Mesenchymal stem cell (in vitro differentiated cells and primary cell): ENCODE results near the gene CENPE.

Source experiments
- DNase-seq: peaks from one replicate; pipeline ENCODE4 v3.0.0-alpha.2; 2013
- H2AFZ ChIP-seq: one replicate; pipeline ENCODE4 v1.6.1; 2013; ENCODE audit warnings: low read depth, mild to moderate bottlenecking, control low read depth, inconsistent platforms, low read length, moderate library complexity
- H2AK5ac ChIP-seq: 2 replicates; pipeline ENCODE4 v1.6.1; 2013; ENCODE audit warnings: low read length, moderate library complexity, mild to moderate bottlenecking, inconsistent platforms; ENCODE audit not compliant: severe bottlenecking
- H2BK120ac ChIP-seq: one replicate; pipeline ENCODE4 v1.6.1; 2013; ENCODE audit warnings: low read depth, mild to moderate bottlenecking, inconsistent platforms, low read length, moderate library complexity
- H2BK12ac ChIP-seq, 2 experiments: one replicate each; pipeline ENCODE4 v1.6.1; 2013; ENCODE audit warnings: inconsistent platforms in 2 of 2, low read length in 2 of 2, mild to moderate bottlenecking in 2 of 2, moderate library complexity in 2 of 2, control low read depth in 1 of 2
- H2BK15ac ChIP-seq: one replicate; pipeline ENCODE4 v1.6.1; 2013; ENCODE audit warnings: mild to moderate bottlenecking, low read depth, inconsistent platforms; ENCODE audit not compliant: poor library complexity, severe bottlenecking
- H2BK5ac ChIP-seq: 2 replicates; pipeline ENCODE4 v1.6.1; 2013; ENCODE audit warnings: low read depth, mild to moderate bottlenecking, low read length, control low read depth, inconsistent platforms; ENCODE audit not compliant: poor library complexity, severe bottlenecking
- H3K14ac ChIP-seq, 2 experiments: one replicate each; pipeline ENCODE4 v1.6.1; 2013; ENCODE audit warnings: inconsistent platforms in 2 of 2, low read length in 2 of 2, control low read depth in 1 of 2, mild to moderate bottlenecking in 1 of 2, moderate library complexity in 1 of 2
- H3K18ac ChIP-seq, 2 experiments: one replicate each; pipeline ENCODE4 v1.6.1; 2013; ENCODE audit warnings: inconsistent platforms in 2 of 2, low read length in 2 of 2, control low read depth in 1 of 2, low read depth in 1 of 2, mild to moderate bottlenecking in 1 of 2
- H3K23ac ChIP-seq, 2 experiments: one replicate each; pipeline ENCODE4 v1.6.1; 2013; ENCODE audit warnings: inconsistent platforms in 2 of 2, low read length in 2 of 2, mild to moderate bottlenecking in 2 of 2, moderate library complexity in 2 of 2, control low read depth in 1 of 2
- H3K27ac ChIP-seq: 2 replicates; pipeline ENCODE4 v1.5.1; 2013; ENCODE audit warnings: mild to moderate bottlenecking, moderate library complexity, low read length, control low read depth, inconsistent platforms; ENCODE audit not compliant: poor library complexity, severe bottlenecking
- H3K27me3 ChIP-seq, 2 experiments: 2 replicates each; pipeline versions ENCODE4 v1.6.1 to v1.7.0; 2013; ENCODE audit warnings: low read length in 2 of 2, mild to moderate bottlenecking in 2 of 2, moderate library complexity in 2 of 2, control low read depth in 1 of 2, inconsistent platforms in 1 of 2; ENCODE audit not compliant: control insufficient read depth in 1 of 2, insufficient read depth in 1 of 2
- H3K36me3 ChIP-seq, 2 experiments: 2 replicates each; pipeline versions ENCODE4 v1.6.1 to v1.7.0; 2013; ENCODE audit warnings: low read length in 2 of 2, control low read depth in 1 of 2, inconsistent platforms in 1 of 2, low read depth in 1 of 2, mild to moderate bottlenecking in 1 of 2; ENCODE audit not compliant: insufficient read depth in 2 of 2, control insufficient read depth in 1 of 2
- H3K4ac ChIP-seq, 2 experiments: one replicate each; pipeline ENCODE4 v1.6.1; 2013; ENCODE audit warnings: inconsistent platforms in 2 of 2, low read length in 2 of 2, mild to moderate bottlenecking in 2 of 2, moderate library complexity in 2 of 2, control low read depth in 1 of 2, low read depth in 1 of 2
- H3K4me1 ChIP-seq: 2 replicates; pipeline ENCODE4 v1.6.1; 2013; ENCODE audit warnings: low read depth, low read length, control low read depth; ENCODE audit not compliant: control insufficient read depth, insufficient read depth
- H3K4me2 ChIP-seq: 2 replicates; pipeline ENCODE4 v1.6.1; 2013; ENCODE audit warnings: low read length, mild to moderate bottlenecking, inconsistent platforms; ENCODE audit not compliant: poor library complexity, severe bottlenecking
- H3K4me3 ChIP-seq, 2 experiments: 2 replicates each; pipeline versions ENCODE4 v1.5.1 to v1.7.0; 2013; ENCODE audit warnings: low read length in 2 of 2, mild to moderate bottlenecking in 2 of 2, control low read depth in 1 of 2, low read depth in 1 of 2; ENCODE audit not compliant: insufficient read depth in 1 of 2
- H3K79me1 ChIP-seq: replicated peaks from 2 replicates; pipeline ENCODE4 v1.6.1; 2013; ENCODE audit warnings: mild to moderate bottlenecking, control low read depth, low read length, inconsistent platforms; ENCODE audit not compliant: poor library complexity, severe bottlenecking
- H3K9ac ChIP-seq: 2 replicates; pipeline ENCODE4 v1.7.0; 2013; ENCODE audit warnings: mild to moderate bottlenecking, low read length, moderate library complexity
- H3K9me3 ChIP-seq: 2 replicates; pipeline ENCODE4 v1.7.0; 2013; ENCODE audit warnings: mild to moderate bottlenecking, low read length; ENCODE audit not compliant: control insufficient read depth
- H4K8ac ChIP-seq: one replicate; pipeline ENCODE4 v1.6.1; 2013; ENCODE audit warnings: inconsistent platforms, mild to moderate bottlenecking, low read length, moderate library complexity
- H4K91ac ChIP-seq: one replicate; pipeline ENCODE4 v1.6.1; 2013; ENCODE audit warnings: mild to moderate bottlenecking, low read length, inconsistent platforms
- WGBS: methylation state at CpG from one replicate; pipeline ENCODE4 v1.1.7; 2013; ENCODE audit warnings: mixed read lengths; 5-methylcytosine and 5-hydroxymethylcytosine counted together

CENPE gene

DNA sequence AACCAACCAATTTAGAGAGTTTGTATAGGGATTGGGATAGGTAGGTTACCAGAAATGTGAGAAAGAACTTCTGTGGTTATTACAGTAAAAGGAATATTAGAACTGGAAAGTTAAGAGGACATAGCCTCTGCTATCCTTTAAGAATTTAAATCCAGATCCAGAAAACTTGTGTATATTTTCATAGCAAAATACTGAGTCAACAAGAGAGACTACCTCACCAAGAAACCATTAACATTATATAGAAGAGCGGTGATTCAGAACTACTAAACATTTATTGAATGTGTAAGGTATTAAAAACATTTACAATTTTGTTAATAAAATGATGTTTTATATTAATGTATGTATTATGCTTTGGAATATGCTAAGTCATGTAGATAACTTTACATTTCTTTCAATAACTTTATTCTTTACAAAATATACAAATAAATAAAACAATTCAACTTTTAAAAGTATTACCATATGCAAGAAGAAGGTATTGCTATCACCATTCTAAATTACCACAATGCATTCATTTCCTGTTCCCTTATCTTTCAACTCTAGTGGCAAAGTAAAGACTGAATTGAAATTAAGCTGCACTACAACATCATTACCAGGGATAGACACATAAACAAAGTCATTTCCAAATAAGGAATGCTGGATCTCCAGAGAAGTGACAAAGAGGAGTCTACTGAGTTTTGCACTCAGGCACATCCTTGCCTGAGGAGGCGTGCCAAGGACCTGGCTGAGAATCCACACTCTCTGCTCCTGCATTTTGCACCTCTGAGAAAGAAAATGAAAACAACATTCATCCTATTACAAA, 92.4 kb downstream of the CENPE start:
- WGBS: 100% methylated on average over 1 of the region's 2 CpGs
- Histone ChIP-seq H2BK5ac (no peak overlapping the region), H3K27ac (no peak overlapping the region), H3K14ac (no peak overlapping the region), H3K4me2 (no peak overlapping the region), H2BK15ac (no peak overlapping the region), H3K36me3 (peaks cover 0 to 12% of the 10 kb centered on the region in 2 experiments), H3K4me3 (no peak overlapping the region), H2BK120ac (no peak overlapping the region), H3K18ac (no peak overlapping the region), H3K9ac (no peak overlapping the region), H4K8ac (no peak overlapping the region), H3K23ac (no peak overlapping the region), H4K91ac (no peak overlapping the region), H3K4ac (no peak overlapping the region), H2BK12ac (no peak overlapping the region), H2AK5ac (no peak overlapping the region), H3K4me1 (peaks cover 1% of the 10 kb centered on the region), H2AFZ (no peak overlapping the region), H3K27me3 (no peaks in the 10 kb centered on the region), H3K79me1 (no peaks in the 10 kb centered on the region), H3K9me3 (no peaks in the 10 kb centered on the region)
- peak; percentile 22 for DNase-seq

DNA sequence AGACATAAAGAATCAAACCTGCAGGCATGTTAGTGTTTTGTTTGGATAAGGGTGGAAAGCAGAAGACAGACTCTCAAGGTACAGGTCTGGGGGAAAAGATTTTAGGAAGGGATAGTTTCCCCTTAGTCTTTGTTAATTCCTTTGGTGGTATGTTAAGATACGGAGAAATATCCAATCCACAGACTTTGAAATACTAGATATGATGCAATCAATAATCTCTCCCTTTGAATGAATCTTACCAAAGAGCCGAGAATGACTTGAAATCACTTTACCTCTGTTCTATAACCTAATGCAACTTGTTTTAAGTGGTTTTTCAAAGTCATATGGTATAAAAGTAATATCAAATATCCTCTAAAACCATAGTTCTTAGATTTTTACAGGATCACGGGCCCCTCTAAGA, 93.3 kb downstream of the CENPE start:
- Histone ChIP-seq H2BK15ac (no peak overlapping the region), H2AK5ac (no peak overlapping the region), H4K91ac (no peak overlapping the region), H3K4me3 (no peak overlapping the region), H3K36me3 (peaks cover 0 to 12% of the 10 kb centered on the region in 2 experiments), H3K27me3 (no peaks in the 10 kb centered on the region), H2BK5ac (no peak overlapping the region), H3K23ac (no peak overlapping the region), H3K18ac (no peak overlapping the region), H3K4ac (no peak overlapping the region), H3K79me1 (no peaks in the 10 kb centered on the region), H3K4me1 (peaks cover 2% of the 10 kb centered on the region), H3K14ac (no peak overlapping the region), H2AFZ (no peak overlapping the region), H2BK120ac (no peak overlapping the region), H4K8ac (no peak overlapping the region), H3K9me3 (no peaks in the 10 kb centered on the region), H3K9ac (no peak overlapping the region), H3K4me2 (no peak overlapping the region), H3K27ac (no peak overlapping the region), H2BK12ac (no peak overlapping the region)
- 100% methylated on average over 1 of the region's 3 CpGs for WGBS
- DNase-seq: no peak

DNA sequence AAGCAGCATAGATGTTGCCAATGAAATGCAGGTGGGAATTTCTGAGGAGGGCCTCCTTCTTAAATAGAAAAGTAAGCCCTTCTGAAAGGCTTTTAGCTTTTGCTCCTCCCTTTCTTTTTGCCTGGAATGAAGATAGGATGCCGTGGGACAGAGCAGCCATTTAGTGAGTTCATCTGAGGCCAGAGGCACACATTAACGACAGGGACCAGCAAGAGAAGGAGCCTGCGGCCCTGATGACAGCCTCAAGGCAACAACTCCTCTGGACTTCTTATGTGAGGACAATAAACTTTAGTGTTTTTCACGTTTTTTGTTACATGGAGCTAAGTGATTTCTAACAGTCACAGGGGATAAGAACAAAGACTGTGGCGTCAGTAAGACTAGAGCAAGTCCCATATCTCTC, 97.5 kb downstream of the CENPE start:
- no peak overlapping the region for H2AFZ ChIP-seq
- H3K9ac ChIP-seq: no peak overlapping the region
- no peak overlapping the region for H2BK15ac ChIP-seq
- no peak overlapping the region for H3K18ac ChIP-seq
- no peak overlapping the region for H2BK5ac ChIP-seq
- no peak overlapping the region for H2BK12ac ChIP-seq
- no peak overlapping the region for H3K14ac ChIP-seq
- no peak overlapping the region for H2BK120ac ChIP-seq
- DNase-seq: no peak
- no peak overlapping the region for H3K27ac ChIP-seq
- H3K4me2 ChIP-seq: no peak overlapping the region
- no peak overlapping the region for H2AK5ac ChIP-seq
- peaks cover 18% of the 10 kb centered on the region for H3K79me1 ChIP-seq
- 49% methylated on average over 5 of the region's 5 CpGs for WGBS
- H3K4me3 ChIP-seq: no peak overlapping the region
- no peak overlapping the region for H3K4ac ChIP-seq
- no peaks in the 10 kb centered on the region for H3K36me3 ChIP-seq
- H3K27me3 ChIP-seq: no peaks in the 10 kb centered on the region
- H3K23ac ChIP-seq: no peak overlapping the region
- no peak overlapping the region for H4K91ac ChIP-seq
- no peaks in the 10 kb centered on the region for H3K9me3 ChIP-seq
- peaks cover 11% of the 10 kb centered on the region for H3K4me1 ChIP-seq
- H4K8ac ChIP-seq: no peak overlapping the region

DNA sequence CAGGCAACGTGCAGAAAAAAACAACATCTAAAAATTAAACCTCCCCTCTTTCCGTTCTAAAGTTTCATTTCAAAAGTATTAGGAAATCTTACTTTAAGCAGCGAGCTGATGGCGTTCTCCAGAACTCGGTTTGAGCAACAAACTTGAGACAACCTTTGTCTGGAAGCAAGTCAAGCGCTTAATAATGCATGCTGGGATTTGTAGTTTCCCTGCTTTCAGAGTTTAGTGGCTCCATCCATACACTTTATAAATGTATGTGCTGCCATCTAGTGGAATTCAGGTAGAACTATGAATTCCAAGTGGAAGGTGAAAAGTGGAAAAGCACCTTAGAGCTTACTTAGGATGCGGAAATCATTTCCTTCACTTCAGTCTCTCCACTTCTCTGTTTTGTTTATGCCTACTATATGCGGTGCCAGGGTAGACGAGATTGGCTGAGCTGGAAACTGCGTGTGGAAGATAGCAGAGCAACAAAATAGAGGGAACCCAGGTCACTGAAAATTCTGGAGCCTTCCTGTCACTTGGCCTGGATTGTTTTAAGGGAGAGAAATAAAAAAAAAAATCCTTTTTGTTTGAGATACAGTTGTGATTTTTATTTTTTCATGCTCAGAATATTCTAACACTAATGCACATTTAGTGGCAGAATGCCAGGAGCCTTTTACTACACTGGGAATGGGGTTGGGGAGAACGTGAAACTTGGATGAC, 98.3 kb downstream of the CENPE start, which contains the start of gene BDH2:
Gene BDH2 (minus strand): TSS at position 144 of the 702 bp plus-strand sequence. CDS start 3,580 bp downstream, outside the sequence.
- Histone ChIP-seq H3K27me3 (no peaks in the 10 kb centered on the region), H2BK120ac (no peak within 1 kb of the TSS), H4K8ac (no peak within 1 kb of the TSS), H2AK5ac (no peak within 1 kb of the TSS), H3K27ac (peak within 1 kb of the TSS; percentile 28), H3K79me1 (peaks cover 18% of the 10 kb centered on the region), H2BK5ac (no peak within 1 kb of the TSS), H3K14ac (no peak within 1 kb of the TSS), H2AFZ (no peak within 1 kb of the TSS), H3K4me2 (peak within 1 kb of the TSS; percentile 79), H3K23ac (no peak within 1 kb of the TSS), H3K4me3 (peak within 1 kb of the TSS in 1 of 2 experiments; percentile 76), H3K18ac (peak within 1 kb of the TSS in 1 of 2 experiments; percentile 5), H3K36me3 (peaks cover 0 to 2% of the 10 kb centered on the region in 2 experiments), H2BK12ac (no peak within 1 kb of the TSS), H2BK15ac (no peak within 1 kb of the TSS), H4K91ac (no peak within 1 kb of the TSS), H3K9ac (peak within 1 kb of the TSS; percentile 90), H3K4ac (peak within 1 kb of the TSS in 1 of 2 experiments; percentile 21), H3K9me3 (no peaks in the 10 kb centered on the region), H3K4me1 (peaks cover 11% of the 10 kb centered on the region)
- peak; percentile 97 for DNase-seq
- 9% methylated on average over 11 of the region's 11 CpGs for WGBS
